Activated CD8-positive, alpha-beta memory T cell treated with anti-CD3 and anti-CD28 coated beads, Interleukin-2, amount 50 U/mL, for 1 hour (primary cell): ENCODE results near the gene OSBPL5.

Experiments
- DNase-seq: peaks from one replicate; pipeline ENCODE4 v3.0.0-alpha.2; 2020; ENCODE audit errors: extremely low read depth

OSBPL5 gene

GRCh38 chr11:3148255-3148989, 16.7 kb downstream of the OSBPL5 start:
- DNase-seq: no peak

- no peak for DNase-seq
Measured at GRCh38 chr11:3147626-3148025, 17.5 kb downstream of the OSBPL5 start.

- DNase-seq: no peak
Measured at GRCh38 chr11:3147257-3147619, 17.9 kb downstream of the OSBPL5 start.

GRCh38 chr11:3146612-3147256, 18.4 kb downstream of the OSBPL5 start:
- no peak for DNase-seq

GRCh38 chr11:3145206-3145520, 19.9 kb downstream of the OSBPL5 start:
- DNase-seq: no peak

GRCh38 chr11:3144296-3145205, 20.6 kb downstream of the OSBPL5 start:
- DNase-seq: no peak

GRCh38 chr11:3143136-3143880, 21.8 kb downstream of the OSBPL5 start:
- DNase-seq: no peak

- no peak for DNase-seq
Measured at GRCh38 chr11:3140291-3140603, 24.9 kb downstream of the OSBPL5 start.

GRCh38 chr11:3139481-3140290, 25.4 kb downstream of the OSBPL5 start:
- no peak for DNase-seq

GRCh38 chr11:3139086-3139440, 26.0 kb downstream of the OSBPL5 start:
- no peak for DNase-seq

GRCh38 chr11:3138178-3139085, 26.7 kb downstream of the OSBPL5 start:
- no peak for DNase-seq

- no peak for DNase-seq
Measured at GRCh38 chr11:3137486-3138177, 27.5 kb downstream of the OSBPL5 start.

GRCh38 chr11:3136546-3137455, 28.3 kb downstream of the OSBPL5 start:
- no peak for DNase-seq

GRCh38 chr11:3135481-3136440, 29.3 kb downstream of the OSBPL5 start:
- no peak for DNase-seq

- DNase-seq: no peak
Measured at GRCh38 chr11:3134651-3135480, 30.2 kb downstream of the OSBPL5 start.

- DNase-seq: no peak
Measured at GRCh38 chr11:3134218-3134621, 30.9 kb downstream of the OSBPL5 start.
